ENCODE measurements around the gene GPR32.

DNA sequence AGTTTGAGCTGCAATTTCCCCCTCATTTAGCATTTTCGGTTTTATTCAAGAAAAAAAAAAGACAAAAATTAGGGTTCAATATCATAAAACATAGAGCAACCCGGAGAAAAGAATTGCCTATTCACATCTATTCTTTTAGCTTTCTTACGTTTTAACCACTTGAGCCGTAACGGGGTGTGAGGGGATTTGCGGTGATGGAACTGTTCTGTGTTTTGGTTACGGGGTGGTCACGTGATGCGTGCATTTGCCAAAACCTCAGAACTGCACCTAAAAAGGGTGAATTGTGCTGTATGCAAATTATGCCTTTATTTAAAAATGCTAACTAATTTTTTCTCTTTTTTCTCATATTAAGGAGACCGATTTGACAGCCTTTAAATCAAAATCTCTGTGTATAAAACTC, 25.0 kb upstream of the GPR32 start:
- TF ChIP-seq, protein P1, sequence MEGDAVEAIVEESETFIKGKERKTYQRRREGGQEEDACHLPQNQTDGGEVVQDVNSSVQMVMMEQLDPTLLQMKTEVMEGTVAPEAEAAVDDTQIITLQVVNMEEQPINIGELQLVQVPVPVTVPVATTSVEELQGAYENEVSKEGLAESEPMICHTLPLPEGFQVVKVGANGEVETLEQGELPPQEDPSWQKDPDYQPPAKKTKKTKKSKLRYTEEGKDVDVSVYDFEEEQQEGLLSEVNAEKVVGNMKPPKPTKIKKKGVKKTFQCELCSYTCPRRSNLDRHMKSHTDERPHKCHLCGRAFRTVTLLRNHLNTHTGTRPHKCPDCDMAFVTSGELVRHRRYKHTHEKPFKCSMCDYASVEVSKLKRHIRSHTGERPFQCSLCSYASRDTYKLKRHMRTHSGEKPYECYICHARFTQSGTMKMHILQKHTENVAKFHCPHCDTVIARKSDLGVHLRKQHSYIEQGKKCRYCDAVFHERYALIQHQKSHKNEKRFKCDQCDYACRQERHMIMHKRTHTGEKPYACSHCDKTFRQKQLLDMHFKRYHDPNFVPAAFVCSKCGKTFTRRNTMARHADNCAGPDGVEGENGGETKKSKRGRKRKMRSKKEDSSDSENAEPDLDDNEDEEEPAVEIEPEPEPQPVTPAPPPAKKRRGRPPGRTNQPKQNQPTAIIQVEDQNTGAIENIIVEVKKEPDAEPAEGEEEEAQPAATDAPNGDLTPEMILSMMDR (IDR thresholded peaks at IDR 0.05): no peak
- TF ChIP-seq POLR2A (IDR thresholded peaks at IDR 0.05): no peak

Measured in Peyer's patch (tissue), 4 donors.